Esophagus squamous epithelium (tissue), 5 donors: Measurements from ENCODE around the gene SMIM12. TPM values are rescaled to one million over a fixed set of nuclear protein-coding genes. Genes with fewer than 3 reads are reported as not detected.

Experiments used
- DNase-seq: peaks from one replicate; lab custom pipeline; 2025; lab: John Stamatoyannopoulos, UW
- H3K27ac ChIP-seq, 4 donors: fragments of 200-600 bp; sonication (generic); one replicate each; pipeline ENCODE4 v1.5.1; 2016 to 2019; ENCODE audit warnings: mild to moderate bottlenecking in 1 of 4
- H3K27me3 ChIP-seq, 4 donors: fragments of 200-600 bp; sonication (generic); 1 replicate in 3 of 4; 2 replicates in 1 of 4; pipeline versions ENCODE4 v1.5.1 to v1.6.0; 2017 to 2021; ENCODE audit warnings: antibody characterized with exemption in 1 of 4
- H3K36me3 ChIP-seq, 3 donors: fragments of 200-600 bp; sonication (generic); one replicate each; pipeline ENCODE4 v1.5.1; 2016 to 2019
- H3K4me1 ChIP-seq, 3 donors: fragments of 200-600 bp; sonication (generic); one replicate each; pipeline ENCODE4 v1.5.1; 2017 to 2019
- H3K4me3 ChIP-seq, 4 donors: fragments of 200-600 bp; sonication (generic); 1 replicate in 3 of 4; 2 replicates in 1 of 4; pipeline ENCODE4 v1.5.1; 2016 to 2019; ENCODE audit warnings: mild to moderate bottlenecking in 2 of 4, moderate library complexity in 1 of 4
- H3K9me3 ChIP-seq, 3 donors: fragments of 200-600 bp; sonication (generic); one replicate each; pipeline ENCODE4 v1.5.1; 2016 to 2019
- CTCF ChIP-seq, 6 experiments: fragments of 450-650 bp in 4 of 6; fragments of 200-600 bp in 2 of 6; sonication (generic) in 2 of 6; IDR thresholded peaks; one replicate each; pipeline ENCODE4 v1.5.1; 2016 to 2019; ENCODE audit warnings: antibody characterized with exemption in 6 of 6, mild to moderate bottlenecking in 4 of 6, moderate library complexity in 4 of 6
- POLR2A ChIP-seq, 4 donors: fragments of 450-650 bp; IDR thresholded peaks; one replicate each; pipeline ENCODE4 v1.6.1; 2017; ENCODE audit warnings: antibody characterized with exemption in 4 of 4, mild to moderate bottlenecking in 4 of 4, moderate library complexity in 3 of 4
- WGBS, 2 donors: methylation state at CpG; one replicate each; pipeline ENCODE4 v1.1.5; 2018; 5-methylcytosine and 5-hydroxymethylcytosine counted together
- intact Hi-C: fragments of 100-400 bp; cut with DNase I; formaldehyde crosslinking; loops from one replicate; pipeline ENCODE4 v1.15.0; 2022
- total RNA-seq, 4 donors: library from RNA; depleted of rRNA; stranded (reverse); fragments of >200 nt; gene quantifications; one replicate each; pipeline ENCODE4 v1.1.0, GENCODE V29; 2016
- donor health status: DM: yes; HTN: yes; CAD: no.

The SMIM12 gene, protein sequence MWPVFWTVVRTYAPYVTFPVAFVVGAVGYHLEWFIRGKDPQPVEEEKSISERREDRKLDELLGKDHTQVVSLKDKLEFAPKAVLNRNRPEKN
- 10 to 100 TPM; 29.5 to 41.8 (median 36.0) TPM for total RNA-seq

DNA sequence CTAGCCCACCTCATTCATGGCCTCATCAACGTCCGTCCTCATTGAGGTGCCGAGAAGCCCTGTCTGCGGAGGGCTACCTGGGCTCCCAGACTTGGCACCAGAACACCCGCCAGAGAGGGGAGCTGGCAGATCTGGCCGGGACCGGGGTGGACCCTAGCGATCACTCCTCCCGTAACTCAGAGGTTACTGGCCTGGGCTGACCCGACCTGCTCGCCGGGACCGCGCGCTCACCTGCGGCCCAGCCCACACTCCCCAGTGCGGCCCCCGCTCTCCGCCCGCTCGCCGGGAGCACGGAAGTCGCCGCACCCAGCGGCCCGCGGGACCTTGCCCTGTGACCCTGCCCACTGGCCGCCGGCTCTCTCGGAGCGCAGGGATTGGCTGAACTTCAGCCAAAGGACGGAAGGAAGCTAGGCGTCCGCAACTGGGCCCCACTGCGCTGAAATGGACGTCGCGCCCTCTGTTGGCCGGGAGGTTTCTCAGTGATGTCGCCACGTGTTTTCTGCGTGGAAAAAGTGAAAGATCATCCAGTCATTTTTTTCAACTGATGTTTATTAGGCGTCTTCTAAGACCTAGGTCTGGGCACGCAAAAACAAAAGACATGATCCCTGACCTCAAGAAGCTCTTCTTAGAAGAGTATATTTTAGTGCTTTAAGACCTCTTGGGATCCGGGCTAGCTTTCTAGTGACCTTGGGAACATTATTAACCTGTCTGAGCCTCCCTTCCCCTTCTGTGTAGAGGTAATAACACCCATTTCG is at the start of gene SMIM12:
Gene SMIM12, minus strand, starts transcription at position 304 of the 755 bp plus-strand sequence. CDS start 3,772 bp downstream, outside the sequence.
- H3K4me1 ChIP-seq = peaks cover 16 to 54% (median 32%) of the 10 kb centered on the region in 3 donors
- 2 to 3% methylated on average over 15 to 22 of the region's 47 CpGs for WGBS, 2 donors
- DNase-seq = peak; percentile 56
- TF ChIP-seq POLR2A (IDR thresholded peaks at IDR 0.05) (peak in 3 of 4 donors; percentile 80 to 93 (median 92)), CTCF (IDR thresholded peaks at IDR 0.05) (peak; percentile 78 to 97 (median 82))
- intact Hi-C loops = no loop called here
- H3K36me3 ChIP-seq = peaks cover 4 to 20% (median 7%) of the 10 kb centered on the region in 3 donors
- no peaks in the 10 kb centered on the region for H3K9me3 ChIP-seq
- peak within 1 kb of the TSS; percentile 91 to 96 (median 94) for H3K27ac ChIP-seq
- no peaks in the 10 kb centered on the region for H3K27me3 ChIP-seq
- peak within 1 kb of the TSS; percentile 83 to 98 (median 90) for H3K4me3 ChIP-seq

- H3K4me1 ChIP-seq = no peaks in the 10 kb centered on the region
- intact Hi-C loops = no loop called here
- no peaks in the 10 kb centered on the region for H3K36me3 ChIP-seq
- WGBS, 2 donors = 43 to 61% methylated on average over 3 of the region's 3 CpGs
- H3K27ac ChIP-seq = no peak overlapping the region
- H3K4me3 ChIP-seq = no peak overlapping the region
- H3K27me3 ChIP-seq = peaks cover 0 to 16% (median 0%) of the 10 kb centered on the region in 4 donors
- TF ChIP-seq POLR2A (IDR thresholded peaks at IDR 0.05) (no peak), CTCF (IDR thresholded peaks at IDR 0.05) (no peak)
- no peak for DNase-seq
- no peaks in the 10 kb centered on the region for H3K9me3 ChIP-seq
Observed at GRCh38 chr1:34908369-34908768, 48.8 kb upstream of the SMIM12 start.

DNA sequence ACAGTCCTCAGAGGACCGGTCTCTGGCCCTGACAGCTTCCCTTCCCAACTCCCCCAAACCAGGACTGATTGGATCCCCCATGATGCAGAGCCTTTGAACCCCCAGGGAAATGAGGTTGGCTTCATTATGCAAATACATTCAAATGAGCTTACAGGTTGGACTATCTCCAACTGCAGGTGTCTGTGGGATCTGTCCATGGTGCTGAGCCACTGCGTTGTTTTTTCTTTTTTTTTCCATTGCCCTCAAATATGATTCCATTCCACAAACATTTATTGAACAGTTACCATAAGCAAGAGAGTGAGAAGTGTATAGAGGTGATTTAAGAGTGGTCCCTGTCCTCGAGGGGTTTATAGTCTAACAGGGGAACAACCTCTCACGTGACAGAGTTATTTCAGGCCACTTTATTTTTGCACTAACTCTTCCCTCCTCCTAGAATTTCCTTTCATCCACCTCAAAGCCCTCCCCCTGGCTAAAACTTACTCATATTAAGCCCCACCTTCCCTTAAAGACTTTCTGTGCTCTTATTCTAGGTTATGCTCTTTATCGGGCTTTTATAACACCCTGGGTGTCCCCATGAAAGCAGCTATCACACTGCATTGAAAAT is 48.0 kb upstream of the SMIM12 start:
- Histone ChIP-seq H3K4me3 (no peak overlapping the region), H3K36me3 (no peaks in the 10 kb centered on the region), H3K27ac (no peak overlapping the region), H3K9me3 (no peaks in the 10 kb centered on the region), H3K4me1 (no peaks in the 10 kb centered on the region), H3K27me3 (peaks cover 0 to 13% (median 0%) of the 10 kb centered on the region in 4 donors)
- intact Hi-C loops = no loop called here
- 59 to 71% methylated on average over 5 of the region's 5 CpGs for WGBS, 2 donors
- DNase-seq = no peak
- TF ChIP-seq POLR2A (IDR thresholded peaks at IDR 0.05) (no peak), CTCF (IDR thresholded peaks at IDR 0.05) (no peak)

- Histone ChIP-seq H3K9me3 (no peaks in the 10 kb centered on the region), H3K36me3 (no peaks in the 10 kb centered on the region), H3K27me3 (peaks cover 0 to 19% (median 0%) of the 10 kb centered on the region in 4 donors), H3K4me3 (no peak overlapping the region), H3K4me1 (no peaks in the 10 kb centered on the region), H3K27ac (no peak overlapping the region)
- no peak for DNase-seq
- 39 to 70% methylated on average over 3 to 4 of the region's 4 CpGs for WGBS, 2 donors
- TF ChIP-seq CTCF (IDR thresholded peaks at IDR 0.05) = no peak
- no peak for TF ChIP-seq POLR2A (IDR thresholded peaks at IDR 0.05)
- intact Hi-C loops = no loop called here
Observed at GRCh38 chr1:34906756-34907155, 47.2 kb upstream of the SMIM12 start.

- TF ChIP-seq CTCF (IDR thresholded peaks at IDR 0.05) (no peak), POLR2A (IDR thresholded peaks at IDR 0.05) (no peak)
- Histone ChIP-seq H3K36me3 (no peaks in the 10 kb centered on the region), H3K4me3 (no peak overlapping the region), H3K4me1 (no peaks in the 10 kb centered on the region), H3K27me3 (peaks cover 0 to 24% (median 0%) of the 10 kb centered on the region in 4 donors), H3K9me3 (no peaks in the 10 kb centered on the region), H3K27ac (no peak overlapping the region)
- intact Hi-C loops = no loop called here
- WGBS, 2 donors = 86 to 100% methylated on average over 1 of the region's 1 CpG
- DNase-seq = no peak
Observed at GRCh38 chr1:34906222-34906621, 46.7 kb upstream of the SMIM12 start.
